CD14-positive monocyte (primary cell): ENCODE results near the gene TRIM40. TPM values are rescaled to one million over a fixed set of nuclear protein-coding genes. Genes with fewer than 3 reads are reported as not detected.

Experiments used
- DNase-seq, 3 donors: peaks; one replicate each; pipeline ENCODE4 v3.0.0-alpha.2; 2011 to 2022
- H2AFZ ChIP-seq: 2 replicates; pipeline ENCODE4 v1.6.0; 2012; ENCODE audit warnings: mild to moderate bottlenecking, low read depth, low read length, inconsistent platforms; ENCODE audit not compliant: insufficient read depth, poor library complexity, severe bottlenecking
- H3K27ac ChIP-seq, 2 donors: 1 replicate in 1 of 2; 2 replicates in 1 of 2; pipeline ENCODE4 v1.5.1; 2012 to 2013; ENCODE audit warnings: low read length in 2 of 2, control low read depth in 1 of 2, inconsistent platforms in 1 of 2, low read depth in 1 of 2, mild to moderate bottlenecking in 1 of 2
- H3K27me3 ChIP-seq, 2 donors: one replicate each; pipeline versions ENCODE4 v1.6.0 to v1.6.1; 2011 to 2013; ENCODE audit warnings: low read length in 2 of 2; ENCODE audit not compliant: control insufficient read depth in 2 of 2, insufficient read depth in 2 of 2
- H3K36me3 ChIP-seq, 2 donors: replicated peaks in 1 of 2; 1 replicate in 1 of 2; 2 replicates in 1 of 2; pipeline versions ENCODE4 v1.5.1 to v1.6.1; 2012 to 2013; ENCODE audit warnings: low read length in 2 of 2, control low read depth in 1 of 2, inconsistent platforms in 1 of 2, mild to moderate bottlenecking in 1 of 2; ENCODE audit not compliant: insufficient read depth in 2 of 2, control insufficient read depth in 1 of 2
- H3K4me1 ChIP-seq, 2 donors: 1 replicate in 1 of 2; 2 replicates in 1 of 2; pipeline versions ENCODE4 v1.5.1 to v1.6.1; 2012 to 2013; ENCODE audit warnings: low read length in 2 of 2, control low read depth in 1 of 2, inconsistent platforms in 1 of 2, mild to moderate bottlenecking in 1 of 2, moderate library complexity in 1 of 2; ENCODE audit not compliant: insufficient read depth in 2 of 2, control insufficient read depth in 1 of 2
- H3K4me2 ChIP-seq: replicated peaks from 2 replicates; pipeline ENCODE3; 2012; ENCODE audit warnings: low read length, moderate library complexity, mild to moderate bottlenecking; ENCODE audit not compliant: poor library complexity, severe bottlenecking; ENCODE audit errors: extremely low read depth
- H3K4me3 ChIP-seq, 3 experiments: fragments of 200-600 bp in 1 of 3; sonication (generic) in 1 of 3; replicated peaks in 1 of 3; 1 replicate in 2 of 3; 2 replicates in 1 of 3; pipeline ENCODE4 v1.5.1; 2011 to 2013; ENCODE audit warnings: low read length in 3 of 3, mild to moderate bottlenecking in 3 of 3, control low read depth in 2 of 3, low read depth in 2 of 3, inconsistent platforms in 1 of 3, moderate library complexity in 1 of 3
- H3K79me2 ChIP-seq: 2 replicates; pipeline ENCODE4 v1.6.0; 2012; ENCODE audit warnings: mild to moderate bottlenecking, control low read depth, inconsistent platforms, low read length, moderate library complexity; ENCODE audit not compliant: insufficient read depth
- H3K9ac ChIP-seq: 2 replicates; pipeline ENCODE4 v1.6.0; 2017; ENCODE audit warnings: low read length, mild to moderate bottlenecking; ENCODE audit not compliant: insufficient read depth, poor library complexity, severe bottlenecking
- H3K9me3 ChIP-seq, 2 donors: replicated peaks in 1 of 2; 1 replicate in 1 of 2; 2 replicates in 1 of 2; pipeline versions ENCODE4 v1.5.1 to v1.6.1; 2012 to 2013; ENCODE audit warnings: low read length in 2 of 2, control low read depth in 1 of 2; ENCODE audit not compliant: control insufficient read depth in 1 of 2, insufficient read depth in 1 of 2
- H4K20me1 ChIP-seq: 2 replicates; pipeline ENCODE4 v1.6.0; 2012; ENCODE audit warnings: mild to moderate bottlenecking, low read length, control low read depth, moderate library complexity; ENCODE audit not compliant: insufficient read depth
- H3K27ac Mint-ChIP-seq, 7 donors: one replicate each; pipeline ENCODE4 v1.8.0; 2020; ENCODE audit warnings: mild to moderate bottlenecking in 7 of 7, mixed read lengths in 7 of 7, moderate library complexity in 6 of 7, inconsistent platforms in 2 of 7
- H3K27me3 Mint-ChIP-seq, 3 donors: one replicate each; pipeline ENCODE4 v1.8.0; 2021 to 2022; ENCODE audit warnings: low read depth in 3 of 3, mild to moderate bottlenecking in 3 of 3, mixed read lengths in 3 of 3, moderate library complexity in 3 of 3, inconsistent platforms in 1 of 3
- H3K36me3 Mint-ChIP-seq, 2 donors: one replicate each; pipeline ENCODE4 v1.8.0; 2020; ENCODE audit warnings: mixed read lengths in 2 of 2, inconsistent platforms in 1 of 2, mild to moderate bottlenecking in 1 of 2
- H3K4me1 Mint-ChIP-seq: one replicate; pipeline ENCODE4 v1.8.0; 2020; ENCODE audit warnings: mild to moderate bottlenecking, mixed read lengths
- H3K4me3 Mint-ChIP-seq, 2 donors: one replicate each; pipeline ENCODE4 v1.8.0; 2020; ENCODE audit warnings: mild to moderate bottlenecking in 2 of 2, mixed read lengths in 2 of 2, moderate library complexity in 1 of 2
- H3K9me3 Mint-ChIP-seq, 7 donors: one replicate each; pipeline ENCODE4 v1.8.0; 2020 to 2022; ENCODE audit warnings: mixed read lengths in 7 of 7, mild to moderate bottlenecking in 6 of 7, moderate library complexity in 6 of 7, inconsistent platforms in 2 of 7
- CTCF ChIP-seq: fragments of 200-600 bp; IDR thresholded peaks from one replicate; pipeline ENCODE4 v1.8.0; 2022; ENCODE audit warnings: antibody characterized with exemption, mild to moderate bottlenecking
- WGBS: methylation state at CpG from one replicate; pipeline ENCODE4 v1.1.5; 2013; ENCODE audit warnings: missing lambda C conversion rate; ENCODE audit not compliant: insufficient coverage; 5-methylcytosine and 5-hydroxymethylcytosine counted together
- intact Hi-C, 2 donors: fragments of 100-400 bp; cut with micrococcal nuclease; formaldehyde crosslinking; loops; one replicate each; pipeline versions ENCODE4 v1.15.0 to v1.15.1; 2023
- polyA plus RNA-seq, 3 donors: library from polyadenylated mRNA; depleted of rRNA in 1 of 3; unstranded in 2 of 3; stranded (reverse) in 1 of 3; fragments of 300-500 nt in 2 of 3; fragments of >200 nt in 1 of 3; fragmentation: Illumina TruSeq in 2 of 3; gene quantifications; 1 replicate in 2 of 3; 2 replicates in 1 of 3; pipeline ENCODE4 v1.2.3, GENCODE V29; 2012 to 2021

Gene TRIM40
- polyA plus RNA-seq, 3 donors: not detected

- peaks cover 52 to 64% (median 62%) of the 10 kb centered on the region in 3 donors for H3K27me3 Mint-ChIP-seq
- H3K36me3 Mint-ChIP-seq: no peaks in the 10 kb centered on the region
- Histone ChIP-seq H3K4me2 (no peak overlapping the region), H3K27me3 (peaks cover 48 to 60% of the 10 kb centered on the region in 2 donors), H3K4me1 (no peaks in the 10 kb centered on the region), H2AFZ (no peak overlapping the region), H3K4me3 (no peak overlapping the region), H4K20me1 (no peaks in the 10 kb centered on the region), H3K27ac (no peak overlapping the region), H3K9me3 (no peaks in the 10 kb centered on the region), H3K36me3 (no peaks in the 10 kb centered on the region), H3K79me2 (no peaks in the 10 kb centered on the region), H3K9ac (no peak overlapping the region)
- H3K4me1 Mint-ChIP-seq: peaks cover 11% of the 10 kb centered on the region
- 79% methylated on average over 9 of the region's 10 CpGs for WGBS
- intact Hi-C loops: no loop called here
- TF ChIP-seq CTCF: no peak
- H3K4me3 Mint-ChIP-seq: peak overlapping the region in 1 of 2 donors; percentile 52
- no peak for DNase-seq
- H3K9me3 Mint-ChIP-seq: peaks cover 0 to 2% (median 0%) of the 10 kb centered on the region in 7 donors
- no peak overlapping the region for H3K27ac Mint-ChIP-seq
Measured at GRCh38 chr6:30112402-30112994, 23.4 kb upstream of the TRIM40 start.

GRCh38 chr6:30113003-30113759, 22.8 kb upstream of the TRIM40 start, which contains the start of gene TRIM31:
Gene TRIM31 (minus strand): TSS chr6:30113090. CDS start chr6:30112805, 285 bp downstream.
- peaks cover 0 to 2% (median 0%) of the 10 kb centered on the region in 7 donors for H3K9me3 Mint-ChIP-seq
- no peaks in the 10 kb centered on the region for H3K9me3 ChIP-seq
- intact Hi-C loops: no loop called here
- no peaks in the 10 kb centered on the region for H3K79me2 ChIP-seq
- no peaks in the 10 kb centered on the region for H3K36me3 Mint-ChIP-seq
- H3K9ac ChIP-seq: no peak within 1 kb of the TSS
- no peak within 1 kb of the TSS for H3K4me2 ChIP-seq
- no peak within 1 kb of the TSS for H3K27ac ChIP-seq
- no peaks in the 10 kb centered on the region for H3K36me3 ChIP-seq
- H3K4me3 Mint-ChIP-seq: peak within 1 kb of the TSS in 1 of 2 donors; percentile 52
- no peak within 1 kb of the TSS for H2AFZ ChIP-seq
- no peaks in the 10 kb centered on the region for H3K4me1 ChIP-seq
- peaks cover 48 to 56% of the 10 kb centered on the region in 2 donors for H3K27me3 ChIP-seq
- no peak within 1 kb of the TSS for H3K27ac Mint-ChIP-seq
- H3K27me3 Mint-ChIP-seq: peaks cover 53 to 63% (median 58%) of the 10 kb centered on the region in 3 donors
- no peak for TF ChIP-seq CTCF
- H4K20me1 ChIP-seq: no peaks in the 10 kb centered on the region
- 100% methylated on average over 1 of the region's 3 CpGs for WGBS
- peaks cover 4% of the 10 kb centered on the region for H3K4me1 Mint-ChIP-seq
- no peak within 1 kb of the TSS for H3K4me3 ChIP-seq
- DNase-seq: peak in 1 of 3 donors; percentile 25
